HCT116 (cell line): ENCODE data around the gene SDC1. TPM values are rescaled to one million over a fixed set of nuclear protein-coding genes. Genes with fewer than 3 reads are reported as not detected.
A peak's percentile ranks its signal among the peaks of the same experiment; 100 is the strongest.

Source experiments
- ATAC-seq: fragments of 200-7000 bp; cut with Tn5 transposase; 2 replicates; pipeline ENCODE4 v1.9.1; 2020; ENCODE audit warnings: mild to moderate bottlenecking, moderate library complexity
- BruUV-seq: library from RNA; stranded (reverse); fragments of 400-500 nt; replicated peaks from 2 replicates; lab custom pipeline; 2021; lab: Mats Ljungman, UMichigan
- CTCF ChIA-PET: fragments of 300-600 bp; sonication (Branson Sonifier 250); formaldehyde crosslinking; loops from one replicate; lab custom pipeline; 2021; ENCODE audit warnings: antibody characterized with exemption; lab: Charles Lee
- POLR2A ChIA-PET: fragments of 300-600, 350-600 bp; sonication (Branson Sonifier 250); formaldehyde crosslinking; loops from one replicate; lab custom pipeline; 2021; ENCODE audit warnings: antibody characterized with exemption; lab: Charles Lee
- RAD21 ChIA-PET, 2 experiments: fragments of 300-600 bp; sonication (Branson Sonifier 250); formaldehyde crosslinking; loops; one replicate each; lab custom pipeline; 2023; ENCODE audit warnings: low total read pairs in 2 of 2; ENCODE audit not compliant: uncharacterized antibody in 2 of 2, unreplicated experiment in 2 of 2, low non-redundant PET in 1 of 2; lab: Charles Lee
- DNase-seq: peaks from one replicate; pipeline ENCODE4 v3.0.0-alpha.2; 2010; ENCODE audit warnings: low read depth, low spot score
- H2AFZ ChIP-seq: fragments of 200-600 bp; shearing (Covaris generic), sonication (generic); 2 replicates; pipeline ENCODE4 v1.6.1; 2017; ENCODE audit warnings: low read depth, mixed run types, mixed read lengths, antibody characterized with exemption, low read length; ENCODE audit not compliant: poor library complexity, severe bottlenecking
- H3K27ac ChIP-seq: 2 replicates; pipeline ENCODE4 v1.5.1; 2012; ENCODE audit warnings: low read depth, low read length
- H3K27me3 ChIP-seq: fragments of 200-600 bp; sonication (generic); 2 replicates; pipeline ENCODE4 v1.6.1; 2016; ENCODE audit warnings: mixed run types, low read length, mixed read lengths; ENCODE audit not compliant: insufficient read depth
- H3K36me3 ChIP-seq, 2 experiments: fragments of 200-500 bp in 1 of 2; fragments of 200-600 bp in 1 of 2; sonication (Bioruptor generic) in 1 of 2; sonication (generic) in 1 of 2; 2 replicates each; pipeline versions ENCODE4 v1.5.1 to v1.6.1; 2014 to 2016; ENCODE audit warnings: low read length in 2 of 2, inconsistent platforms in 1 of 2, mixed read lengths in 1 of 2, mixed run types in 1 of 2; ENCODE audit not compliant: insufficient read depth in 2 of 2, control insufficient read depth in 1 of 2
- H3K4me1 ChIP-seq, 2 experiments: fragments of 200-600 bp in 1 of 2; sonication (generic) in 1 of 2; 2 replicates each; pipeline versions ENCODE4 v1.5.1 to v1.6.1; 2012 to 2017; ENCODE audit warnings: low read length in 2 of 2, inconsistent platforms in 1 of 2, mild to moderate bottlenecking in 1 of 2, mixed read lengths in 1 of 2, mixed run types in 1 of 2, moderate library complexity in 1 of 2; ENCODE audit not compliant: insufficient read depth in 2 of 2, control insufficient read depth in 1 of 2
- H3K4me2 ChIP-seq: fragments of 200-600 bp; sonication (generic); 2 replicates; pipeline ENCODE4 v1.6.1; 2017; ENCODE audit warnings: mixed run types, low read length, mixed read lengths
- H3K4me3 ChIP-seq, 2 experiments: fragments of 200-600 bp in 1 of 2; sonication (generic) in 1 of 2; replicated peaks in 1 of 2; 2 replicates each; pipeline ENCODE4 v1.5.1; 2011 to 2016; ENCODE audit warnings: low read length in 2 of 2, control low read depth in 1 of 2, low read depth in 1 of 2, mild to moderate bottlenecking in 1 of 2, mixed read lengths in 1 of 2, mixed run types in 1 of 2
- H3K79me2 ChIP-seq: fragments of 200-600 bp; sonication (generic); 2 replicates; pipeline ENCODE4 v1.6.1; 2017; ENCODE audit warnings: mild to moderate bottlenecking, mixed run types, low read length, moderate library complexity, mixed read lengths; ENCODE audit not compliant: insufficient read depth
- H3K9ac ChIP-seq: fragments of 200-600 bp; sonication (generic); 2 replicates; pipeline ENCODE4 v1.6.1; 2016; ENCODE audit warnings: low read length, mixed read lengths
- H3K9me2 ChIP-seq: fragments of 200-600 bp; sonication (generic), shearing (Covaris generic); 2 replicates; pipeline ENCODE4 v1.6.1; 2017; ENCODE audit warnings: mixed run types, mild to moderate bottlenecking, moderate library complexity; ENCODE audit not compliant: insufficient read depth
- H3K9me3 ChIP-seq, 2 experiments: fragments of 200-500 bp in 1 of 2; fragments of 200-600 bp in 1 of 2; sonication (Bioruptor generic) in 1 of 2; sonication (generic) in 1 of 2; 2 replicates each; pipeline ENCODE4 v1.6.1; 2014 to 2017; ENCODE audit warnings: low read length in 2 of 2, mixed read lengths in 2 of 2, inconsistent platforms in 1 of 2, low read depth in 1 of 2, mild to moderate bottlenecking in 1 of 2, mixed run types in 1 of 2, moderate library complexity in 1 of 2; ENCODE audit not compliant: control insufficient read depth in 1 of 2, insufficient read depth in 1 of 2
- H4K20me1 ChIP-seq: fragments of 200-600 bp; sonication (generic), shearing (Covaris generic); 2 replicates; pipeline ENCODE4 v1.6.1; 2017; ENCODE audit warnings: mixed run types, mild to moderate bottlenecking, moderate library complexity; ENCODE audit not compliant: insufficient read depth
- ATF3 ChIP-seq: IDR thresholded peaks from 2 replicates; pipeline ENCODE4 v1.6.1; 2012
- CBX3 ChIP-seq: IDR thresholded peaks from 2 replicates; pipeline ENCODE4 v1.6.1; 2012; ENCODE audit warnings: low read depth
- CTCF ChIP-seq, 3 experiments: fragments of 200-600 bp in 1 of 3; sonication (generic) in 1 of 3; IDR thresholded peaks in 2 of 3; conservative IDR thresholded peaks in 1 of 3; 2 replicates each; pipeline ENCODE4 v1.5.1; 2012 to 2017; ENCODE audit warnings: low read depth in 2 of 3, low read length in 2 of 3, antibody characterized with exemption in 1 of 3, borderline replicate concordance in 1 of 3, control low read depth in 1 of 3, mild to moderate bottlenecking in 1 of 3, mixed read lengths in 1 of 3, mixed run types in 1 of 3, moderate library complexity in 1 of 3; ENCODE audit not compliant: insufficient read depth in 1 of 3
- EGR1 ChIP-seq: IDR thresholded peaks from 2 replicates; pipeline ENCODE4 v1.6.1; 2012; ENCODE audit warnings: low read depth
- ELF1 ChIP-seq: IDR thresholded peaks from 2 replicates; pipeline ENCODE4 v1.6.1; 2012; ENCODE audit warnings: low read depth, borderline replicate concordance
- EZH2phosphoT487 ChIP-seq: fragments of 200-600 bp; IDR thresholded peaks from 2 replicates; pipeline ENCODE4 v1.6.1; 2018; ENCODE audit warnings: antibody characterized with exemption, borderline replicate concordance
- FOSL1 ChIP-seq: IDR thresholded peaks from 2 replicates; pipeline ENCODE4 v1.6.1; 2012; ENCODE audit warnings: low read depth
- JUND ChIP-seq: IDR thresholded peaks from 2 replicates; pipeline ENCODE4 v1.6.1; 2012
- POLR2A ChIP-seq: IDR thresholded peaks from 2 replicates; pipeline ENCODE4 v1.7.0; 2011; ENCODE audit warnings: borderline replicate concordance; ENCODE audit not compliant: insufficient read depth, insufficient read length; ENCODE audit errors: extremely low read depth
- RAD21 ChIP-seq: IDR thresholded peaks from 2 replicates; pipeline ENCODE4 v1.6.1; 2012; ENCODE audit warnings: low read depth, mild to moderate bottlenecking
- SIN3A ChIP-seq: IDR thresholded peaks from 2 replicates; pipeline ENCODE4 v1.6.1; 2012; ENCODE audit warnings: low read depth
- SP1 ChIP-seq: IDR thresholded peaks from 2 replicates; pipeline ENCODE4 v1.6.1; 2012; ENCODE audit warnings: low read depth
- SRF ChIP-seq: IDR thresholded peaks from 2 replicates; pipeline ENCODE4 v1.6.1; 2012; ENCODE audit warnings: low read depth
- TCF7L2 ChIP-seq: IDR thresholded peaks from 2 replicates; pipeline ENCODE4 v1.7.0; 2011; ENCODE audit warnings: borderline replicate concordance, inconsistent platforms; ENCODE audit not compliant: insufficient read depth, insufficient read length; ENCODE audit errors: extremely low read depth
- ZBTB33 ChIP-seq: IDR thresholded peaks from 2 replicates; pipeline ENCODE4 v1.6.1; 2011; ENCODE audit warnings: mild to moderate bottlenecking, low read length, moderate library complexity; ENCODE audit not compliant: insufficient replicate concordance; ENCODE audit errors: extremely low read depth
- ZFX ChIP-seq: fragments of 450-650 bp; IDR thresholded peaks from 2 replicates; pipeline ENCODE4 v1.6.1; 2017
- intact Hi-C: fragments of 100-400 bp; cut with micrococcal nuclease; formaldehyde crosslinking; loops from 2 replicates; pipeline ENCODE4 v1.10.0; 2022
- total RNA-seq: library from RNA; stranded (reverse); gene quantifications from one replicate; pipeline ENCODE4 v1.2.1, GENCODE V29; 2021; ENCODE audit not compliant: unreplicated experiment

The SDC1 gene
- total RNA-seq, 1 experiment from 2014 or later = 32.0 TPM

- no peak for DNase-seq
- RAD21 ChIA-PET = no interaction called here
- Histone ChIP-seq H3K79me2 (no peaks in the 10 kb centered on the region), H3K9me2 (no peaks in the 10 kb centered on the region), H3K4me3 (no peak overlapping the region)
- POLR2A ChIA-PET = no interaction called here
- TF ChIP-seq SRF = no peak
- TF ChIP-seq CBX3 = no peak
- TF ChIP-seq POLR2A = no peak
- TF ChIP-seq RAD21 = no peak
- TF ChIP-seq ATF3 = no peak
- TF ChIP-seq, all 23 proteins: peak for 0
- CTCF ChIA-PET = no interaction called here
- no peaks in the 10 kb centered on the region for H4K20me1 ChIP-seq
- no peak overlapping the region for H3K4me2 ChIP-seq
- no peaks in the 10 kb centered on the region; a peak in 1 of 4 replicates for H3K9me3 ChIP-seq
- intact Hi-C loops = no loop called here
- H3K9ac ChIP-seq = no peak overlapping the region
- BruUV-seq = no TSS peak
- H3K4me1 ChIP-seq = peaks cover 0 to 15% of the 10 kb centered on the region in 2 experiments; a peak in 2 of 4 replicates
- H3K27ac ChIP-seq = no peak overlapping the region; the same call in 1 of the 2 replicates
- H3K27me3 ChIP-seq = no peaks in the 10 kb centered on the region
- H3K36me3 ChIP-seq = no peaks in the 10 kb centered on the region
- ATAC-seq = no peak
- H2AFZ ChIP-seq = no peak overlapping the region
These were observed 60.0 kb downstream of the SDC1 start for GRCh38 chr2:20164734-20165478.

- no peak overlapping the region for H2AFZ ChIP-seq
- intact Hi-C loops = no loop called here
- TF ChIP-seq EZH2phosphoT487 (no peak), SP1 (no peak), TCF7L2 (no peak), ELF1 (no peak), FOSL1 (no peak), ZBTB33 (no peak), CBX3 (no peak), ZFX (no peak), SIN3A (no peak), EGR1 (no peak), CTCF (IDR thresholded peaks at IDR 0.05 in 2 of 3, conservative IDR thresholded peaks at IDR 0.05 in 1 of 3; ENCODE audit: borderline replicate concordance in 1 of 3, insufficient read depth in 1 of 3, low read depth in 2 of 3, low read length in 2 of 3) (no peak), JUND (no peak)
These were observed 60.7 kb downstream of the SDC1 start for GRCh38 chr2:20164061-20164733.

More at GRCh38 chr2:20164061-20164733, 60.7 kb downstream of the SDC1 start:
- ChIA-PET RAD21 (no interaction called here), POLR2A (no interaction called here), CTCF (no interaction called here)
- Histone ChIP-seq H3K4me1 (peaks cover 0 to 15% of the 10 kb centered on the region in 2 experiments; a peak in 2 of 4 replicates), H3K9me3 (no peaks in the 10 kb centered on the region; a peak in 1 of 4 replicates), H3K9me2 (no peaks in the 10 kb centered on the region), H3K4me2 (no peak overlapping the region), H4K20me1 (no peaks in the 10 kb centered on the region), H3K27ac (no peak overlapping the region; the same call in 1 of the 2 replicates), H3K27me3 (no peaks in the 10 kb centered on the region), H3K79me2 (no peaks in the 10 kb centered on the region), H3K36me3 (no peaks in the 10 kb centered on the region), H3K9ac (no peak overlapping the region), H3K4me3 (no peak overlapping the region)
- no peak for DNase-seq
- ATAC-seq = peak; percentile 36; the same call in 1 of the 2 replicates
- BruUV-seq = no TSS peak
